Measurements from ENCODE around the gene TTPAL. TPM values are rescaled to one million over a fixed set of nuclear protein-coding genes. Genes with fewer than 3 reads are reported as not detected.

Gene TTPAL
- total and polyA plus RNA-seq, 4 donors = 11.6 to 39.7 (median 17.6) TPM

DNA sequence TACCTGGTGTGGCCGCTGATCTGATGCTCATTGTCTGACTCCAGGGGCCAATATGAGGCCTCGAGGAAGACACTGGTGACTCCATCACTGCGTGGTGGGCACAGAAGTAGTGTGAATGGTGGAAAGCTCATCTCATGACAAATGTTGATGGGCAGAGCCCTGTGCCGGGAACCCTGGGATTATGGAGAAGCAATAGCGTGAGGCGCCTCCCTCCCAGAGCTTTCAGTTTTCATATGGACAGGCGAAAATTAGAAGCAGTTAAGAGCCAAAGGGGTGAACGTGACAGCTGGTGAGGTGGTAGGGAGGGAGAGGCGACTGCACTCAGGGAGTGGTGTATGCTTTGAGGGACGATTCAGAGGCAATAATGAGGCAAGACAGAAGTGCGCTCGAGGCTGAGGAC, 39.3 kb upstream of the TTPAL start:
- H3K36me3 ChIP-seq (ENCODE audit: control insufficient read depth in 4 of 4, insufficient read depth in 3 of 4, low read depth in 1 of 4, low read length in 3 of 4) = no peaks in the 10 kb centered on the region
- H3K9ac ChIP-seq (ENCODE audit: low read depth in 1 of 2, low read length in 2 of 2) = no peak overlapping the region
- TF ChIP-seq, protein P1, sequence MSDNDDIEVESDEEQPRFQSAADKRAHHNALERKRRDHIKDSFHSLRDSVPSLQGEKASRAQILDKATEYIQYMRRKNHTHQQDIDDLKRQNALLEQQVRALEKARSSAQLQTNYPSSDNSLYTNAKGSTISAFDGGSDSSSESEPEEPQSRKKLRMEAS (IDR thresholded peaks at IDR 0.05) = no peak
- TF ChIP-seq, protein P2, sequence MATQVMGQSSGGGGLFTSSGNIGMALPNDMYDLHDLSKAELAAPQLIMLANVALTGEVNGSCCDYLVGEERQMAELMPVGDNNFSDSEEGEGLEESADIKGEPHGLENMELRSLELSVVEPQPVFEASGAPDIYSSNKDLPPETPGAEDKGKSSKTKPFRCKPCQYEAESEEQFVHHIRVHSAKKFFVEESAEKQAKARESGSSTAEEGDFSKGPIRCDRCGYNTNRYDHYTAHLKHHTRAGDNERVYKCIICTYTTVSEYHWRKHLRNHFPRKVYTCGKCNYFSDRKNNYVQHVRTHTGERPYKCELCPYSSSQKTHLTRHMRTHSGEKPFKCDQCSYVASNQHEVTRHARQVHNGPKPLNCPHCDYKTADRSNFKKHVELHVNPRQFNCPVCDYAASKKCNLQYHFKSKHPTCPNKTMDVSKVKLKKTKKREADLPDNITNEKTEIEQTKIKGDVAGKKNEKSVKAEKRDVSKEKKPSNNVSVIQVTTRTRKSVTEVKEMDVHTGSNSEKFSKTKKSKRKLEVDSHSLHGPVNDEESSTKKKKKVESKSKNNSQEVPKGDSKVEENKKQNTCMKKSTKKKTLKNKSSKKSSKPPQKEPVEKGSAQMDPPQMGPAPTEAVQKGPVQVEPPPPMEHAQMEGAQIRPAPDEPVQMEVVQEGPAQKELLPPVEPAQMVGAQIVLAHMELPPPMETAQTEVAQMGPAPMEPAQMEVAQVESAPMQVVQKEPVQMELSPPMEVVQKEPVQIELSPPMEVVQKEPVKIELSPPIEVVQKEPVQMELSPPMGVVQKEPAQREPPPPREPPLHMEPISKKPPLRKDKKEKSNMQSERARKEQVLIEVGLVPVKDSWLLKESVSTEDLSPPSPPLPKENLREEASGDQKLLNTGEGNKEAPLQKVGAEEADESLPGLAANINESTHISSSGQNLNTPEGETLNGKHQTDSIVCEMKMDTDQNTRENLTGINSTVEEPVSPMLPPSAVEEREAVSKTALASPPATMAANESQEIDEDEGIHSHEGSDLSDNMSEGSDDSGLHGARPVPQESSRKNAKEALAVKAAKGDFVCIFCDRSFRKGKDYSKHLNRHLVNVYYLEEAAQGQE (IDR thresholded peaks at IDR 0.05) = no peak
- TF ChIP-seq, protein P3, sequence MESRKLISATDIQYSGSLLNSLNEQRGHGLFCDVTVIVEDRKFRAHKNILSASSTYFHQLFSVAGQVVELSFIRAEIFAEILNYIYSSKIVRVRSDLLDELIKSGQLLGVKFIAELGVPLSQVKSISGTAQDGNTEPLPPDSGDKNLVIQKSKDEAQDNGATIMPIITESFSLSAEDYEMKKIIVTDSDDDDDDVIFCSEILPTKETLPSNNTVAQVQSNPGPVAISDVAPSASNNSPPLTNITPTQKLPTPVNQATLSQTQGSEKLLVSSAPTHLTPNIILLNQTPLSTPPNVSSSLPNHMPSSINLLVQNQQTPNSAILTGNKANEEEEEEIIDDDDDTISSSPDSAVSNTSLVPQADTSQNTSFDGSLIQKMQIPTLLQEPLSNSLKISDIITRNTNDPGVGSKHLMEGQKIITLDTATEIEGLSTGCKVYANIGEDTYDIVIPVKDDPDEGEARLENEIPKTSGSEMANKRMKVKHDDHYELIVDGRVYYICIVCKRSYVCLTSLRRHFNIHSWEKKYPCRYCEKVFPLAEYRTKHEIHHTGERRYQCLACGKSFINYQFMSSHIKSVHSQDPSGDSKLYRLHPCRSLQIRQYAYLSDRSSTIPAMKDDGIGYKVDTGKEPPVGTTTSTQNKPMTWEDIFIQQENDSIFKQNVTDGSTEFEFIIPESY (IDR thresholded peaks at IDR 0.05) = no peak
- TF ChIP-seq RXRA (IDR thresholded peaks at IDR 0.05) = no peak
- TF ChIP-seq RAD21 (IDR thresholded peaks at IDR 0.05) = no peak
- no peak for TF ChIP-seq HNF4G (IDR thresholded peaks at IDR 0.05)
- TF ChIP-seq, protein P4, sequence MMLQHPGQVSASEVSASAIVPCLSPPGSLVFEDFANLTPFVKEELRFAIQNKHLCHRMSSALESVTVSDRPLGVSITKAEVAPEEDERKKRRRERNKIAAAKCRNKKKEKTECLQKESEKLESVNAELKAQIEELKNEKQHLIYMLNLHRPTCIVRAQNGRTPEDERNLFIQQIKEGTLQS (IDR thresholded peaks at IDR 0.05) = no peak
- no peaks in the 10 kb centered on the region for H3K9me3 ChIP-seq (ENCODE audit: control insufficient read depth in 4 of 4, low read length in 3 of 4)
- WGBS = 87% methylated on average over 12 of the region's 12 CpGs
- H3K4me1 ChIP-seq (ENCODE audit: control insufficient read depth in 4 of 4, insufficient read depth in 4 of 4, low read length in 3 of 4) = peaks cover 0 to 28% (median 14%) of the 10 kb centered on the region in 4 donors
- H3K27ac ChIP-seq (ENCODE audit: low read depth in 1 of 2, low read length in 2 of 2) = peak overlapping the region; percentile 65 to 90
- H3K4me3 ChIP-seq (ENCODE audit: low read depth in 1 of 3, low read length in 3 of 3) = no peak overlapping the region
- DNase-seq (ENCODE audit: low spot score) = no peak
- no peaks in the 10 kb centered on the region for H3K27me3 ChIP-seq (ENCODE audit: control insufficient read depth in 4 of 4, insufficient read depth in 4 of 4, low read length in 3 of 4)

DNA sequence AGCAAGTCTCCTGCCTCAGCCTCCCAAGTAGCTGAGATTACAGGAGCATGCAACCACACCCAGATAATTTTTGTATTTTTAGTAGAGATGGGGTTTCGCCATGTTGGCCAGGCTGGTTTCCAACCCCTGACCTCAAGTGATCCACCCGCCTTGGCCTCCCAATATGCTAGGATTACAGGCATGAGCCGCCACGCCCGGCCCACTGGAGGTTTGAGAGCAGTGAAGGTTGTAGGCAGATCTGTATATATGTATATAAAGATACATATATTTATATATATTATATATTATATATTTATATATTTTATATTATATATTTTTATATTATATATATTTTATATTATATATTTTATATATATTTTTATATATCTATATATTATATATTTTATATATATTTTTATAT, 38.2 kb upstream of the TTPAL start:
- no peak overlapping the region for H3K4me3 ChIP-seq (ENCODE audit: low read depth in 1 of 3, low read length in 3 of 3)
- H3K4me1 ChIP-seq (ENCODE audit: control insufficient read depth in 4 of 4, insufficient read depth in 4 of 4, low read length in 3 of 4) = peaks cover 2 to 25% (median 13%) of the 10 kb centered on the region in 4 donors
- H3K27ac ChIP-seq (ENCODE audit: low read depth in 1 of 2, low read length in 2 of 2) = no peak overlapping the region
- H3K9me3 ChIP-seq (ENCODE audit: control insufficient read depth in 4 of 4, low read length in 3 of 4) = no peaks in the 10 kb centered on the region
- no peak overlapping the region for H3K9ac ChIP-seq (ENCODE audit: low read depth in 1 of 2, low read length in 2 of 2)
- no peak for DNase-seq (ENCODE audit: low spot score)
- H3K36me3 ChIP-seq (ENCODE audit: control insufficient read depth in 4 of 4, insufficient read depth in 3 of 4, low read depth in 1 of 4, low read length in 3 of 4) = no peaks in the 10 kb centered on the region
- no peaks in the 10 kb centered on the region for H3K27me3 ChIP-seq (ENCODE audit: control insufficient read depth in 4 of 4, insufficient read depth in 4 of 4, low read length in 3 of 4)
- WGBS = 99% methylated on average over 5 of the region's 5 CpGs
- TF ChIP-seq SP1 (IDR thresholded peaks at IDR 0.05) (no peak), NR2F2 (IDR thresholded peaks at IDR 0.05) (no peak), HNF4G (IDR thresholded peaks at IDR 0.05) (no peak), JUND (IDR thresholded peaks at IDR 0.05) (no peak), GABPA (IDR thresholded peaks at IDR 0.05 in 1 of 2, conservative IDR thresholded peaks at IDR 0.05 in 1 of 2) (no peak), YY1 (IDR thresholded peaks at IDR 0.05) (no peak), EGR1 (IDR thresholded peaks at IDR 0.05; ENCODE audit: low read depth in 2 of 2) (no peak), RAD21 (IDR thresholded peaks at IDR 0.05) (no peak), RXRA (IDR thresholded peaks at IDR 0.05) (no peak), HNF4A (conservative IDR thresholded peaks at IDR 0.05) (no peak), TAF1 (conservative IDR thresholded peaks at IDR 0.05) (no peak), FOXA2 (IDR thresholded peaks at IDR 0.05) (no peak)
- TF ChIP-seq, protein P4 (IDR thresholded peaks at IDR 0.05) = no peak
- TF ChIP-seq, protein P1 (IDR thresholded peaks at IDR 0.05) = no peak
- TF ChIP-seq, protein P3 (IDR thresholded peaks at IDR 0.05) = no peak
- TF ChIP-seq, protein P5, sequence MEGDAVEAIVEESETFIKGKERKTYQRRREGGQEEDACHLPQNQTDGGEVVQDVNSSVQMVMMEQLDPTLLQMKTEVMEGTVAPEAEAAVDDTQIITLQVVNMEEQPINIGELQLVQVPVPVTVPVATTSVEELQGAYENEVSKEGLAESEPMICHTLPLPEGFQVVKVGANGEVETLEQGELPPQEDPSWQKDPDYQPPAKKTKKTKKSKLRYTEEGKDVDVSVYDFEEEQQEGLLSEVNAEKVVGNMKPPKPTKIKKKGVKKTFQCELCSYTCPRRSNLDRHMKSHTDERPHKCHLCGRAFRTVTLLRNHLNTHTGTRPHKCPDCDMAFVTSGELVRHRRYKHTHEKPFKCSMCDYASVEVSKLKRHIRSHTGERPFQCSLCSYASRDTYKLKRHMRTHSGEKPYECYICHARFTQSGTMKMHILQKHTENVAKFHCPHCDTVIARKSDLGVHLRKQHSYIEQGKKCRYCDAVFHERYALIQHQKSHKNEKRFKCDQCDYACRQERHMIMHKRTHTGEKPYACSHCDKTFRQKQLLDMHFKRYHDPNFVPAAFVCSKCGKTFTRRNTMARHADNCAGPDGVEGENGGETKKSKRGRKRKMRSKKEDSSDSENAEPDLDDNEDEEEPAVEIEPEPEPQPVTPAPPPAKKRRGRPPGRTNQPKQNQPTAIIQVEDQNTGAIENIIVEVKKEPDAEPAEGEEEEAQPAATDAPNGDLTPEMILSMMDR (IDR thresholded peaks at IDR 0.05; ENCODE audit: low read depth, low read length, missing input control) = no peak
- TF ChIP-seq, protein P2 (IDR thresholded peaks at IDR 0.05) = no peak
